H9 (cell line): ENCODE data around the gene PWWP2B. TPM values are rescaled to one million over a fixed set of nuclear protein-coding genes. Genes with fewer than 3 reads are reported as not detected.
"Not testable (repeated sequence)": the region's sequence is repeated elsewhere in the genome, so short reads cannot be mapped to it uniquely, and the experiment has no call there.

Experiments used
- DNase-seq: peaks from one replicate; pipeline ENCODE4 v3.0.0-alpha.2; 2017
- H2AFZ ChIP-seq: one replicate; pipeline ENCODE4 v1.6.1; 2013; ENCODE audit warnings: mild to moderate bottlenecking, low read length, control low read depth, moderate library complexity
- H2AK5ac ChIP-seq: 2 replicates; pipeline ENCODE4 v1.6.1; 2013; ENCODE audit warnings: low read length, control low read depth, mixed read lengths; ENCODE audit not compliant: insufficient read length
- H2BK120ac ChIP-seq: one replicate; pipeline ENCODE4 v1.6.1; 2013; ENCODE audit warnings: low read depth, mild to moderate bottlenecking, low read length, control low read depth, inconsistent platforms; ENCODE audit not compliant: poor library complexity, severe bottlenecking
- H2BK12ac ChIP-seq: 2 replicates; pipeline ENCODE4 v1.6.1; 2013; ENCODE audit warnings: low read length, control low read depth, mixed read lengths, low read depth; ENCODE audit not compliant: insufficient read length
- H2BK15ac ChIP-seq: 2 replicates; pipeline ENCODE4 v1.6.1; 2013; ENCODE audit warnings: low read depth, low read length, control low read depth
- H2BK20ac ChIP-seq: one replicate; pipeline ENCODE4 v1.6.1; 2013; ENCODE audit warnings: low read depth, mild to moderate bottlenecking, low read length, control low read depth, inconsistent platforms; ENCODE audit not compliant: poor library complexity, severe bottlenecking
- H2BK5ac ChIP-seq: 2 replicates; pipeline ENCODE4 v1.6.1; 2013; ENCODE audit warnings: low read length, control low read depth, mixed read lengths; ENCODE audit not compliant: insufficient read length
- H3K14ac ChIP-seq: 2 replicates; pipeline ENCODE4 v1.6.1; 2013; ENCODE audit warnings: low read length, control low read depth; ENCODE audit not compliant: insufficient read depth
- H3K18ac ChIP-seq: 2 replicates; pipeline ENCODE4 v1.6.1; 2013; ENCODE audit warnings: low read depth, mild to moderate bottlenecking, mixed read lengths, low read length, control low read depth; ENCODE audit not compliant: insufficient read length
- H3K23ac ChIP-seq: 2 replicates; pipeline ENCODE4 v1.6.1; 2013; ENCODE audit warnings: low read length, control low read depth, mixed read lengths, low read depth; ENCODE audit not compliant: insufficient read length
- H3K23me2 ChIP-seq: 2 replicates; pipeline ENCODE4 v1.6.1; 2013; ENCODE audit warnings: low read depth, mild to moderate bottlenecking, mixed read lengths, low read length, control low read depth; ENCODE audit not compliant: insufficient read length, poor library complexity, severe bottlenecking
- H3K27ac ChIP-seq: 2 replicates; pipeline ENCODE4 v1.5.1; 2013; ENCODE audit warnings: low read length, control low read depth, mixed read lengths, low read depth; ENCODE audit not compliant: insufficient read length
- H3K27me3 ChIP-seq: 2 replicates; pipeline ENCODE4 v1.6.1; 2013; ENCODE audit warnings: low read length, control low read depth, inconsistent platforms; ENCODE audit not compliant: insufficient read depth
- H3K4ac ChIP-seq: 2 replicates; pipeline ENCODE4 v1.6.1; 2013; ENCODE audit warnings: low read depth, mild to moderate bottlenecking, control low read depth, inconsistent platforms, low read length, moderate library complexity
- H3K4me1 ChIP-seq: 2 replicates; pipeline ENCODE4 v1.6.1; 2013; ENCODE audit warnings: low read length, control low read depth, inconsistent platforms; ENCODE audit not compliant: insufficient read depth
- H3K4me2 ChIP-seq: 2 replicates; pipeline ENCODE4 v1.6.1; 2013; ENCODE audit warnings: low read length, control low read depth, mixed read lengths; ENCODE audit not compliant: insufficient read length, insufficient read depth
- H3K56ac ChIP-seq: 2 replicates; pipeline ENCODE4 v1.6.1; 2013; ENCODE audit warnings: low read depth, mild to moderate bottlenecking, mixed read lengths, low read length, control low read depth; ENCODE audit not compliant: insufficient read length
- H3K79me1 ChIP-seq: 2 replicates; pipeline ENCODE4 v1.6.1; 2013; ENCODE audit warnings: low read depth, mild to moderate bottlenecking, moderate library complexity, low read length, control low read depth, inconsistent platforms; ENCODE audit not compliant: insufficient read depth, poor library complexity, severe bottlenecking
- H3K79me2 ChIP-seq: 2 replicates; pipeline ENCODE4 v1.6.1; 2013; ENCODE audit warnings: low read length, control low read depth, inconsistent platforms; ENCODE audit not compliant: insufficient read depth
- H3K9ac ChIP-seq: 2 replicates; pipeline ENCODE4 v1.6.1; 2013; ENCODE audit warnings: low read length, control low read depth, mixed read lengths; ENCODE audit not compliant: insufficient read length; ENCODE audit errors: extremely low read depth
- H3K9me3 ChIP-seq: one replicate; pipeline ENCODE4 v1.6.1; 2013; ENCODE audit warnings: low read depth, low read length, inconsistent platforms; ENCODE audit not compliant: control insufficient read depth
- H3T11ph ChIP-seq: one replicate; pipeline ENCODE4 v1.6.1; 2013; ENCODE audit warnings: mild to moderate bottlenecking, low read length, control low read depth, inconsistent platforms
- H4K20me1 ChIP-seq: one replicate; pipeline ENCODE4 v1.6.1; 2013; ENCODE audit not compliant: control insufficient read depth, insufficient read length, insufficient read depth
- H4K5ac ChIP-seq: 2 replicates; pipeline ENCODE4 v1.6.1; 2013; ENCODE audit warnings: low read depth, mild to moderate bottlenecking, mixed read lengths, low read length, control low read depth; ENCODE audit not compliant: insufficient read length
- H4K8ac ChIP-seq: replicated peaks from 2 replicates; pipeline ENCODE4 v1.6.1; 2013; ENCODE audit warnings: low read length, control low read depth, mixed read lengths, low read depth; ENCODE audit not compliant: insufficient read length
- H4K91ac ChIP-seq: 2 replicates; pipeline ENCODE4 v1.6.1; 2013; ENCODE audit warnings: low read depth, mild to moderate bottlenecking, moderate library complexity, mixed read lengths, low read length, control low read depth; ENCODE audit not compliant: insufficient read length
- H3K27ac Mint-ChIP-seq, 3 experiments: 2 replicates in 2 of 3; 3 replicates in 1 of 3; pipeline ENCODE4 v1.8.0; 2020 to 2021; ENCODE audit warnings: mixed read lengths in 3 of 3, mild to moderate bottlenecking in 1 of 3, moderate library complexity in 1 of 3
- H3K27me3 Mint-ChIP-seq: 2 replicates; pipeline ENCODE4 v1.8.0; 2021; ENCODE audit warnings: low read depth, mild to moderate bottlenecking, moderate library complexity, mixed read lengths
- H3K36me3 Mint-ChIP-seq, 3 experiments: 2 replicates in 2 of 3; 3 replicates in 1 of 3; pipeline ENCODE4 v1.8.0; 2020 to 2021; ENCODE audit warnings: low read depth in 3 of 3, mixed read lengths in 3 of 3; ENCODE audit not compliant: insufficient read depth in 1 of 3
- H3K4me1 Mint-ChIP-seq, 2 experiments: 2 replicates each; pipeline ENCODE4 v1.8.0; 2020; ENCODE audit warnings: mixed read lengths in 2 of 2
- H3K4me3 Mint-ChIP-seq, 2 experiments: 2 replicates in 1 of 2; 3 replicates in 1 of 2; pipeline ENCODE4 v1.8.0; 2020 to 2021; ENCODE audit warnings: mild to moderate bottlenecking in 2 of 2, mixed read lengths in 2 of 2, moderate library complexity in 1 of 2
- H3K9me3 Mint-ChIP-seq, 2 experiments: 2 replicates in 1 of 2; 3 replicates in 1 of 2; pipeline ENCODE4 v1.8.0; 2020; ENCODE audit warnings: mild to moderate bottlenecking in 2 of 2, mixed read lengths in 2 of 2, moderate library complexity in 1 of 2
- CTCF ChIP-seq: fragments of 200-600 bp; sonication (generic); conservative IDR thresholded peaks from 3 replicates; pipeline ENCODE4 v1.8.0; 2021; ENCODE audit warnings: antibody characterized with exemption, mild to moderate bottlenecking
- WGBS: extraction: QIAGEN DNeasy Blood & Tissue Kit; methylation state at CpG from one replicate; pipeline ENCODE4 v1.1.7; 2013; ENCODE audit warnings: missing lambda C conversion rate, low lambda C conversion rate, mixed read lengths; ENCODE audit not compliant: insufficient read length; ENCODE audit errors: extremely low coverage; 5-methylcytosine and 5-hydroxymethylcytosine counted together
- total RNA-seq: library from RNA; stranded (reverse); gene quantifications from 2 replicates; pipeline ENCODE4 v1.2.1, GENCODE V29; 2021

Gene PWWP2B
- total RNA-seq, 1 experiment from 2014 or later = 10.0 TPM

DNA sequence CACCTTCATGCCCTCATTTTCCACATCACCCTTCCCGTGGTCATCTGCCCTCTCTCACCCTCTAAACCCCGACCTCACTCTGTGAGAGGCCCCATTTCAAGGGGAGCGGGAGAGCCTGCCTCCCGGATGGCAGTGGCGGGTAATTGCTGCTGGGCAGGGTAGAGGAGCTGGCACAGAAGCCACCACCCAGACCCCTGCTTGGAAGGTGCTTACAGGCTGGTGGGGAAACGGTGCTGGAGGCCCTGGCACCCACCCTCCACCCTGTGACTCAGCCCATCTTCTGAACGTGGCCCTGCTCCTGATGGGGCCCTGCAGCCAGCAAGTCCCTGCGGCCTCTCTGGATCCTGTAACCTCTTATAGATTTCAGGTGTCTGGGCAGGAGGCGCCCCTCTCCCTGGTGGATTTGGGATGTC, 10.6 kb upstream of the PWWP2B start:
- H3K36me3 Mint-ChIP-seq = no peaks in the 10 kb centered on the region
- no peak for DNase-seq
- WGBS = no CpG with 5 or more reads among the region's 9 CpGs

DNA sequence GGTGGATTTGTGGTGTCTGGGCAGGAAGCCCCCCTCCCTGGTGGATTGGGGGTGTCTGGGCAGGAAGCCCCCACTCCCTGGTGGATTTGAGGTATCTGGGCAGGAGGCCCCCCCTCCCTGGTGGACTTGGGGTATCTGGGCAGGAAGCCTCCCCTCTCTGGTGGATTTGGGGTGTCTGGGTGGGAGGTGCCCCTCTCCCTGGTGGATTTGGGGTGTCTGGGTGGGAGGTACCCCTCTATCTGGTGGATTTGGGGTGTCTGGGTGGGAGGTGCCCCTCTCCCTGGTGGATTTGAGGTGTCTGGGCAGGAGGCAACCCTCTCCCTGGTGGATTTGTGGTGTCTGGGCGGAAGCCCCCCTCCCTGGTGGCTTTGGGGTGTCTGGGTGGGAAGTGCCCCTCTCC, 10.1 kb upstream of the PWWP2B start:
- H2BK15ac ChIP-seq, H2BK5ac ChIP-seq, H2BK20ac ChIP-seq, H3K4me2 ChIP-seq, H3K4me3 Mint-ChIP-seq, H2AK5ac ChIP-seq, H3K23me2 ChIP-seq, H4K5ac ChIP-seq, DNase-seq, H3K56ac ChIP-seq, H3K27ac ChIP-seq, H4K8ac ChIP-seq, H3K27ac Mint-ChIP-seq, H3K9me3 Mint-ChIP-seq, H3K27me3 ChIP-seq, H3K27me3 Mint-ChIP-seq, H3K79me1 ChIP-seq, H3K79me2 ChIP-seq, H3T11ph ChIP-seq, H2BK12ac ChIP-seq, H3K4me1 ChIP-seq, H2BK120ac ChIP-seq, H3K36me3 Mint-ChIP-seq, H3K23ac ChIP-seq, H3K4ac ChIP-seq, H2AFZ ChIP-seq, H3K9ac ChIP-seq, H4K20me1 ChIP-seq, H3K18ac ChIP-seq, H3K14ac ChIP-seq, H3K9me3 ChIP-seq, H4K91ac ChIP-seq: not testable (repeated sequence)
- peaks cover 10 to 11% of the 10 kb centered on the region in 2 experiments for H3K4me1 Mint-ChIP-seq
- WGBS = no CpG with 5 or more reads among the region's 1 CpG

More for the DNA sequence above, 10.6 kb upstream of the PWWP2B start:
- no peak overlapping the region for H3K23ac ChIP-seq
- H3K27ac ChIP-seq = no peak overlapping the region
- no peak overlapping the region for H4K5ac ChIP-seq
- no peak overlapping the region for H4K91ac ChIP-seq
- H3K79me2 ChIP-seq = no peaks in the 10 kb centered on the region
- H2BK12ac ChIP-seq = no peak overlapping the region
- H2BK20ac ChIP-seq = no peak overlapping the region
- H4K20me1 ChIP-seq = no peaks in the 10 kb centered on the region
- peaks cover 10 to 11% of the 10 kb centered on the region in 2 experiments for H3K4me1 Mint-ChIP-seq
- no peak for TF ChIP-seq CTCF
- H3K79me1 ChIP-seq = no peaks in the 10 kb centered on the region
- no peak overlapping the region for H2BK5ac ChIP-seq
- H3T11ph ChIP-seq = no peak overlapping the region
- H3K4me3 Mint-ChIP-seq = no peak overlapping the region
- H3K27me3 ChIP-seq = no peaks in the 10 kb centered on the region
- no peak overlapping the region for H2BK120ac ChIP-seq
- H3K9me3 Mint-ChIP-seq = no peaks in the 10 kb centered on the region
- no peak overlapping the region for H3K4me2 ChIP-seq
- H2AK5ac ChIP-seq = no peak overlapping the region
- peaks cover 3% of the 10 kb centered on the region for H3K27me3 Mint-ChIP-seq
- H2AFZ ChIP-seq = no peak overlapping the region
- no peak overlapping the region for H3K56ac ChIP-seq
- no peaks in the 10 kb centered on the region for H3K23me2 ChIP-seq
- H3K27ac Mint-ChIP-seq = no peak overlapping the region
- no peak overlapping the region for H3K9ac ChIP-seq
- H3K18ac ChIP-seq = no peak overlapping the region
- no peak overlapping the region for H3K14ac ChIP-seq
- no peaks in the 10 kb centered on the region for H3K4me1 ChIP-seq
- no peaks in the 10 kb centered on the region for H3K9me3 ChIP-seq
- H4K8ac ChIP-seq = no peak overlapping the region
- H2BK15ac ChIP-seq = no peak overlapping the region
- H3K4ac ChIP-seq = no peak overlapping the region
